HG03039 (cell line): ENCODE data around the gene CFAP70.

Experiments used
- ATAC-seq: cut with Tn5 transposase; IDR thresholded peaks from one replicate; pipeline ENCODE4 v1.9.1; 2021; ENCODE audit warnings: mild to moderate bottlenecking, moderate library complexity; ENCODE audit not compliant: unreplicated experiment

CFAP70 gene

GRCh38 chr10:73218431-73219191 is 140.1 kb downstream of the CFAP70 start:
- ATAC-seq, result no peak

DNA sequence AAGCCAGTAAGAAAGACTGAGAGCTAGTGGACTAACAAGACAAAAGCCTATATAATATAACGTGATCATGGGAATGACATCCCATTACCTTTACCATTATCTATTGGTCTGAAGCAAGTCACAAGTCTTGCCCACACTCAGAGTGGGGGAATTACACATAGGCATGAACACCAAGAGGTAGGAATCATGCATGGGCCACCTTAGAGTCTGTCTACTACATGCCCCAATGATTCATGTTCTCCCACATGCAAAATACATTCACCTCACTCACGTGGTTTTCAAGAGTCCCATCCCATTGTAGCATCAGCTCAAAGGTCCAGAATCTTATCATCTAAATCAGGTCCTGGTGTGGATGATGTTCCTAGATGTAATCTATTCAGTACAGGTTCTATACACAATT is 141.0 kb downstream of the CFAP70 start:
- ATAC-seq, result no peak

- no peak for ATAC-seq
These were observed 142.9 kb downstream of the CFAP70 start for GRCh38 chr10:73215749-73216148.

DNA sequence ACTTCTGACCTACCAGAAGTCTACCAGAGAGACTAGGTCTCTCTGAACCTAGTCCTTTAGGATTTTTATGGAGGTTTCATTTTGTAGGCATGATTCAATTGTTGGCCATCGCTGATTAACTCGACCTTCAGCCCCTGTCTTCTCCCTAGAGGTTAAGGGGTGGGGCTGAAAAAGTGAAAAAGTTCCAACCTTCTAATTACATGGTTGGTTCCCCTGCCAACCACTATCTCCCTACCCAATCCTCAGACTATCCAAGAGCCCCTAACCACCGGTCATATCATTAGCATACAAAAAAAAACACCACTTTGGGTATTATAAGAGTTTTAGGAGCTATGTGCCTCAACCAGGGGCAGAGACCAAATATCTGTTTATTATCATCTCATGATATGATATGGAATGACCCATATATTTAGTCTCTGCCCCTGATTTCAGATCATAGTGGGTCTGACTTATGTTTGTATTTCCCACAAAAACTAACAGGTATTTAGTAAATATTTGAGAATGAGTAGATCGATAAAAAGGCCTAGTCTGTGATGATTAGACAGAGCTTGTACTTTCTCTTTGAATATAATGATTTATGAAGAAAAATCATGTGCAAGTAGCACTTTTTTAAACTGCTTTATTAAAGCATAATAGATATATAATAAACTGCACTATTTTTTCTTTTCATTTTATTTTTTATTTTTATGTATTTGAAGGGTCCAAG is 147.4 kb downstream of the CFAP70 start:
- ATAC-seq, result no peak

- no peak for ATAC-seq
These were observed 148.1 kb downstream of the CFAP70 start for GRCh38 chr10:73210395-73211105.

- ATAC-seq, result no peak
These were observed 149.0 kb downstream of the CFAP70 start for GRCh38 chr10:73209705-73210104.

- ATAC-seq, result no peak
These were observed 150.8 kb downstream of the CFAP70 start for GRCh38 chr10:73207883-73208282.

DNA sequence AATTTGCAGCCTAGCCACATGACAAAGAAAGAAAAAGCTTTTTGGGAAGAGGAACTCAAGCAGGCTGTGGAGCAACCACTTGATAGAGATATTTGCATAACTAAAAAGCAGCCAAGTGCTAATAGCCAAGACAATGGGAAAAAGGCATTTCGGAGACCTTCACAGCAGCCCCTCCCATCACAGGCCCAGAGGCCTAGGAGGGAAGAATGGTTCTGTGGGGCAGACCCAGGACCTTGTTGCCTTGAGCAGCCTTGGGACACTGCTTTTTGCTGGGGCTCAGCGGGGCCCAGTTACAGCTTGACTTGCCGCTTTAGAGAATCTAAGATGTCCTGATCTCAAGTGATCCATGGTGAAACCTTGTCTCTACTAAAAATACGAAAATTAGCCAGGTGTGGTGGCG is 152.3 kb downstream of the CFAP70 start:
- no peak for ATAC-seq

- ATAC-seq, result no peak
These were observed 152.8 kb downstream of the CFAP70 start for GRCh38 chr10:73205890-73206289.

DNA sequence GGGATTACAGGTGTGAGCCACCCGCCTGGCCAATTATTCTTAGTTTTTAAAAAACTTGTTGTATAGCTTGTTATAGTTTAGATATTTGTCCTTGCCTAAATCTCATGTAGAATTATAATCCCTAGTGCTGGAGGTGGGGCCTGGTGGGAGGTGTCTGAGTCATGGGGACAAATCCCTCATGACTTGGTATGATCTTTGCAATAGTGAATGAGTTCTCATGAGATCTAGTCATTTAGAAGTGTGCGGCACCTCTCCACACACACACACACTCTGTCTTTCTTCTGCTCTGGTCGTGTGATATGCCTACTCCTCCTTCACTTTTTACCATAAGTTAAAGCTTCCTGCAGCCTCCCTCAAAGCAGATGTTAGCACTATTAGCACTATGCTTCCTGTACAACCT is 153.6 kb downstream of the CFAP70 start:
- no peak for ATAC-seq
